Fibroblast of skin of right biceps (primary cell): ENCODE data around the gene SEMA5A.

Experiments
- DNase-seq: peaks from one replicate; pipeline ENCODE4 v3.0.0-alpha.2; 2013

SEMA5A gene

GRCh38 chr5:9547122-9547947 lies 1.5 kb upstream of the SEMA5A start:
- peak; percentile 90 for DNase-seq

GRCh38 chr5:9545136-9545991 lies 511 bp downstream of the SEMA5A start:
- DNase-seq: no peak

GRCh38 chr5:9544502-9545135 lies 1.3 kb downstream of the SEMA5A start:
- peak; percentile 78 for DNase-seq

GRCh38 chr5:9544056-9544455 lies 1.8 kb downstream of the SEMA5A start:
- DNase-seq: no peak

GRCh38 chr5:9543311-9543920 lies 2.5 kb downstream of the SEMA5A start:
- DNase-seq: peak; percentile 36

GRCh38 chr5:9540791-9541190 lies 5.1 kb downstream of the SEMA5A start:
- peak; percentile 69 for DNase-seq

GRCh38 chr5:9538504-9538903 lies 7.4 kb downstream of the SEMA5A start:
- no peak for DNase-seq

GRCh38 chr5:9537223-9538141 lies 8.4 kb downstream of the SEMA5A start:
- DNase-seq: no peak

- no peak for DNase-seq
Observed at GRCh38 chr5:9536717-9537116, 9.2 kb downstream of the SEMA5A start.

GRCh38 chr5:9534881-9535517 lies 10.9 kb downstream of the SEMA5A start:
- no peak for DNase-seq

GRCh38 chr5:9533562-9534364 lies 12.1 kb downstream of the SEMA5A start:
- peak; percentile 62 for DNase-seq

- peak; percentile 65 for DNase-seq
Observed at GRCh38 chr5:9533096-9533495, 12.8 kb downstream of the SEMA5A start.

GRCh38 chr5:9529513-9529912 lies 16.4 kb downstream of the SEMA5A start:
- no peak for DNase-seq

GRCh38 chr5:9529041-9529480 lies 16.8 kb downstream of the SEMA5A start:
- no peak for DNase-seq

- no peak for DNase-seq
Observed at GRCh38 chr5:9524941-9525340, 20.9 kb downstream of the SEMA5A start.

GRCh38 chr5:9523090-9523823 lies 22.6 kb downstream of the SEMA5A start:
- peak; percentile 55 for DNase-seq

- DNase-seq: peak; percentile 56
Observed at GRCh38 chr5:9519537-9519936, 26.3 kb downstream of the SEMA5A start.

- DNase-seq: no peak
Observed at GRCh38 chr5:9516591-9516990, 29.3 kb downstream of the SEMA5A start.

- no peak for DNase-seq
Observed at GRCh38 chr5:9515436-9515835, 30.4 kb downstream of the SEMA5A start.

GRCh38 chr5:9514968-9515367 lies 30.9 kb downstream of the SEMA5A start:
- no peak for DNase-seq
